Stimulated activated CD4-positive, alpha-beta T cell treated with anti-CD3 and anti-CD28 coated beads, TNF-alpha, amount 100 ng/mL, for 1 hour (primary cell): Measurements from ENCODE around the gene CDHR3.
"Not testable (repeated sequence)": the region's sequence is repeated elsewhere in the genome, so short reads cannot be mapped to it uniquely, and the experiment has no call there.

Experiments
- DNase-seq, 3 donors: peaks; one replicate each; pipeline ENCODE4 v3.0.0-alpha.2; 2020; ENCODE audit warnings: low read depth in 3 of 3, low spot score in 1 of 3

The CDHR3 gene

GRCh38 chr7:105963038-105963667 lies at the start of gene CDHR3:
TSS of gene CDHR3 (plus strand) at chr7:105963264. CDS start at chr7:105963319, 55 bp downstream.
- DNase-seq, result no peak

- DNase-seq, result no peak
Observed at GRCh38 chr7:105913947-105914346, 49.1 kb upstream of the CDHR3 start.

GRCh38 chr7:105916603-105917002 lies 46.5 kb upstream of the CDHR3 start:
- no peak for DNase-seq

- no peak for DNase-seq
Observed at GRCh38 chr7:105917659-105918058, 45.4 kb upstream of the CDHR3 start.

GRCh38 chr7:105920766-105921165 lies 42.3 kb upstream of the CDHR3 start:
- no peak for DNase-seq

GRCh38 chr7:105924945-105925344 lies 38.1 kb upstream of the CDHR3 start:
- no peak for DNase-seq

GRCh38 chr7:105926131-105926530 lies 36.9 kb upstream of the CDHR3 start:
- no peak for DNase-seq

- DNase-seq, result no peak
Observed at GRCh38 chr7:105931179-105931578, 31.9 kb upstream of the CDHR3 start.

GRCh38 chr7:105932835-105933477 lies 30.1 kb upstream of the CDHR3 start:
- DNase-seq, result no peak

- no peak for DNase-seq
Observed at GRCh38 chr7:105934572-105935185, 28.4 kb upstream of the CDHR3 start.

- DNase-seq, result no peak
Observed at GRCh38 chr7:105935250-105935649, 27.8 kb upstream of the CDHR3 start.

- no peak for DNase-seq
Observed at GRCh38 chr7:105937411-105937810, 25.7 kb upstream of the CDHR3 start.

GRCh38 chr7:105940109-105940508 lies 23.0 kb upstream of the CDHR3 start:
- DNase-seq, result no peak

GRCh38 chr7:105941596-105941995 lies 21.5 kb upstream of the CDHR3 start:
- DNase-seq, result no peak

- no peak for DNase-seq
Observed at GRCh38 chr7:105943486-105943885, 19.6 kb upstream of the CDHR3 start.

- DNase-seq, result no peak
Observed at GRCh38 chr7:105945848-105946247, 17.2 kb upstream of the CDHR3 start.

GRCh38 chr7:105951597-105951996 lies 11.5 kb upstream of the CDHR3 start:
- no peak for DNase-seq

- DNase-seq, result no peak
Observed at GRCh38 chr7:105952917-105953595, 10.0 kb upstream of the CDHR3 start.

- no peak for DNase-seq
Observed at GRCh38 chr7:105954711-105955110, 8.4 kb upstream of the CDHR3 start.

- not testable (repeated sequence) for DNase-seq
Observed at GRCh38 chr7:105955651-105956466, 7.2 kb upstream of the CDHR3 start.

GRCh38 chr7:105958012-105958411 lies 5.1 kb upstream of the CDHR3 start:
- DNase-seq, result no peak
